ENCODE results near the gene ATG7.
"Not testable (repeated sequence)": the region's sequence is repeated elsewhere in the genome, so short reads cannot be mapped to it uniquely, and the experiment has no call there.

ATG7 gene

GRCh38 chr3:11250902-11251806, 21.0 kb upstream of the ATG7 start:
- no peak overlapping the region for H3K4me3 ChIP-seq (ENCODE audit: low read depth, low read length)
- no peak for DNase-seq (ENCODE audit: low read depth)
- TF ChIP-seq MYC (IDR thresholded peaks at IDR 0.05; ENCODE audit: low read depth, low read length) (no peak), CTCF (IDR thresholded peaks at IDR 0.05; ENCODE audit: low read depth, low read length) (no peak), MAX (IDR thresholded peaks at IDR 0.05; ENCODE audit: low read depth, low read length) (no peak), POLR2A (IDR thresholded peaks at IDR 0.05; ENCODE audit: extremely low read depth, insufficient read length) (no peak)

- no peak for TF ChIP-seq POLR2A (IDR thresholded peaks at IDR 0.05; ENCODE audit: extremely low read depth, insufficient read length)
- no peak for TF ChIP-seq MAX (IDR thresholded peaks at IDR 0.05; ENCODE audit: low read depth, low read length)
- no peak for TF ChIP-seq CTCF (IDR thresholded peaks at IDR 0.05; ENCODE audit: low read depth, low read length)
- TF ChIP-seq MYC (IDR thresholded peaks at IDR 0.05; ENCODE audit: low read depth, low read length) = no peak
- no peak for DNase-seq (ENCODE audit: low read depth)
- H3K4me3 ChIP-seq (ENCODE audit: low read depth, low read length) = no peak overlapping the region
Observed at GRCh38 chr3:11251807-11252176, 20.4 kb upstream of the ATG7 start.

GRCh38 chr3:11254876-11255275, 17.3 kb upstream of the ATG7 start:
- no peak for DNase-seq (ENCODE audit: low read depth)
- no peak overlapping the region for H3K4me3 ChIP-seq (ENCODE audit: low read depth, low read length)
- TF ChIP-seq POLR2A (IDR thresholded peaks at IDR 0.05; ENCODE audit: extremely low read depth, insufficient read length) = no peak
- TF ChIP-seq CTCF (IDR thresholded peaks at IDR 0.05; ENCODE audit: low read depth, low read length) = no peak

- not testable (repeated sequence) for DNase-seq (ENCODE audit: low read depth); H3K4me3 ChIP-seq (ENCODE audit: low read depth, low read length)
Observed at GRCh38 chr3:11255537-11255936, 16.7 kb upstream of the ATG7 start.

- no peak for TF ChIP-seq MYC (IDR thresholded peaks at IDR 0.05; ENCODE audit: low read depth, low read length)
- no peak for TF ChIP-seq MAX (IDR thresholded peaks at IDR 0.05; ENCODE audit: low read depth, low read length)
- TF ChIP-seq POLR2A (IDR thresholded peaks at IDR 0.05; ENCODE audit: extremely low read depth, insufficient read length) = no peak
- no peak for TF ChIP-seq CTCF (IDR thresholded peaks at IDR 0.05; ENCODE audit: low read depth, low read length)
- no peak overlapping the region for H3K4me3 ChIP-seq (ENCODE audit: low read depth, low read length)
- DNase-seq (ENCODE audit: low read depth) = no peak
Observed at GRCh38 chr3:11258958-11259357, 13.2 kb upstream of the ATG7 start.

- peak; percentile 40 for DNase-seq (ENCODE audit: low read depth)
- TF ChIP-seq MAX (IDR thresholded peaks at IDR 0.05; ENCODE audit: low read depth, low read length) = no peak
- TF ChIP-seq POLR2A (IDR thresholded peaks at IDR 0.05; ENCODE audit: extremely low read depth, insufficient read length) = no peak
- TF ChIP-seq CTCF (IDR thresholded peaks at IDR 0.05; ENCODE audit: low read depth, low read length) = no peak
- TF ChIP-seq MYC (IDR thresholded peaks at IDR 0.05; ENCODE audit: low read depth, low read length) = no peak
- no peak overlapping the region for H3K4me3 ChIP-seq (ENCODE audit: low read depth, low read length)
Observed at GRCh38 chr3:11260460-11260859, 11.7 kb upstream of the ATG7 start.

Data from NB4 (cell line).